HG02938 (cell line): ENCODE measurements around the gene GRIA1.
"Not testable (repeated sequence)": the region's sequence is repeated elsewhere in the genome, so short reads cannot be mapped to it uniquely, and the experiment has no call there.

Experiments
- ATAC-seq: cut with Tn5 transposase; IDR thresholded peaks from one replicate; pipeline ENCODE4 v1.9.1; 2021; ENCODE audit warnings: mild to moderate bottlenecking, moderate library complexity; ENCODE audit not compliant: unreplicated experiment

GRIA1 gene

DNA sequence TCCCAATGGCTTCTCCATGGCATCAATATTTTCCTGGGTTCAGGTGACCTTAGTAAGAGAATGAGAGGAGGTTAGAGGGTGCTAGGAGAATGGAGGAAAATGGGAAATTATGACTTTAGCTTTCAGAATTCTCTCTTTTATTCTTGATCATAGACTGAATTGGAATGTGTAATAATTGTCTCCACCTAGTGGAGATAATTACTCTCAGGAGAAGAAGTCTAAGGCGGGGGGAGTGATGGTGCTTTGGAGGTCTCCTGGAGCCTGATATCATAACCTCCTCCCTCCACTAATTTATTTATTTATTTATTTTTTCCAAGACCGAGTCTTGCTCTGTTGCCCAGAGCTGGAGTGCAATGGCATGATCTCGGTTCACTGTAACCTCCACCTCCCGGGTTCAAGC is 221.3 kb downstream of the GRIA1 start:
- no peak for ATAC-seq

DNA sequence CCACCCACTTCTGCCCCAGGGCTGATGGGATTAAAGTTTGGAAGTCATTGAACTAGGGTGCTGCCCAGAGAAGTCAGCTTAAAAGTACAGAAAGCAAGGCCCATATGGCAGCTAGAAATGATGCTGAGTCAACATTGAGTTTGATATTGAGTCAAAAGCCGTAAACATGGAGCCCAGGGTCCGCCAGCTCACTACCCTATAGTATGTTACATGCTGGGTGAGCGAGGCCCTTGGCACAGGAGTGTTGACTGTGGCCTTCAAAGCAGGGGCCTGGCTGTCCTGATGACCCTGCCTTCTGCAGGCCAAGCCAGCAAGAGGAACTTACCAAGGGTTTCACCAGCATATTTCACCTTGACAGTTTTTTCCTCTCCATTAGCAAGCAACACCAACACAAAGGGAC is 222.5 kb downstream of the GRIA1 start:
- ATAC-seq, result no peak

DNA sequence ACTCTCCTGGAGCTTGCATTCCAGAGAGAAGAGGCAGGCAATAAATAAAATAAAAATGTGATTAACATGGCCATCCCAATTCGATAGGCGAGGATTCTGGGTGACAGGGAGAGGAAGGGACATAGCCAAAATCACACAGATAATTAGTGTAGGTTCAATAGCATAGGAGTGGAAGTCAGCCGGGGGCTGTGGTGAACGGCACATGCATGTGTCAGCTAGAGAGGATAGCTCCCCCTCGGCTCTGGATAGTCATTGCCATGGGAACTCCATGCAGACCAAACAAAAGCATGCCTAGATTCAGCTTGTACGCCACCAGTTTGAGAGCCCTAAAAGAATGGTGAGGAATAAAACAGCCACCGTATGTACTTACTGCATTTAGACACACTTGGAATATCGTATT is 223.5 kb downstream of the GRIA1 start:
- ATAC-seq, result no peak

DNA sequence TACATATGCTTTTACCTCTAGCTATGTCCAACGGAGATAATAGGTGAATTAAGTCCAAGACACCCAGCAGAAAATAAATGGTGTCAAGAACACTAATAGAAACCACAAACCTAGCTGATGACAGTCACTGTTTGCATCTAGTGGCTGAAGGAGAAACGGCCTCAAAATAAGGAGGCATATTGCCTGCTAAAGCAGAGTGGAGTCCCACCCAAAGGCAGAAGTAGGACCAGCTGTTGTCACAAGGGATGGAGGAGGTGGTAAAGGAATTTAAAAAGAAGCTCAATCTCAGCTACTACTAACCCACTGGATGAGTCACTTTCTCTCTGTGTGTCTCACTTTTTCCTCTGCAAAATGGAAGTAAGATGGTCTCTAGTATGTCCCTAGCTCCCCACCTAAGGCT is 224.3 kb downstream of the GRIA1 start:
- ATAC-seq, result no peak

DNA sequence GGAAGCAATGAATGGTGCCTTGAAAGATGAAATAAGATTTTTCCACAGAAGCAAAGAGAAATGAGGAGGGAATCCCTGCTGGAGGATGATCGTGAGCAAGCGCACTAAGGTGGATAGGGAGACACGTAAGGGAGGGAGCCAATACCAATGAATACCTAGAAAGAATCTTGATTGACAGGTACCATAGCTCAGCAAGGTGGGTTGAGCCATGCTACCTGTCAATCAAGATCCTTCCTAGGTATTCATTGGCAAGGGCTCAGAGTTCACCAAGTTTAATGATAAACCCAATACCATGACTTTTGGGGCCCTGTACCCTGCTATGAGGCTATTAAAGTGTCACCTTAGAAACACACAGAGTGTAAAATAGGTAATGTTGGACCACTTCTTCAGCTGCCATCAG is 226.8 kb downstream of the GRIA1 start:
- no peak for ATAC-seq

DNA sequence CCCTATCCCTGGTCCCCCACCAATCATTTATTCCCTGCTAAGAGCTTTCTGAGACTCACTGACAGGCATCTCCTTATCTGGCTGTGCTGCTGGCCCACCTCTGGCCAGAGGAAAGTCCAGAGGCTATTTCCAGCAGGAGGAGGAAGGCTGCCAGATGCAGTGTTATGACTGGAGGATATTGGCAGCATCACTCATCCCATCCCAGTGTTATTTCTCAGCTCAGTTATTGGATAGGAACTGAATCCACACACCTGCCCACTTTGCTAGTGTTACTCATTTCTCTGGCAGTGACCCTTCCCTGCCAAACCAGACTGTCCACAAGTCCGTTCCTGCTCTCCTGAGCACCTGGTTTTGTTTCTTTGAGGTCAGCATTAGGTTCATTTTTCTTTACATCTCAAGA is 228.2 kb downstream of the GRIA1 start:
- ATAC-seq, result no peak

DNA sequence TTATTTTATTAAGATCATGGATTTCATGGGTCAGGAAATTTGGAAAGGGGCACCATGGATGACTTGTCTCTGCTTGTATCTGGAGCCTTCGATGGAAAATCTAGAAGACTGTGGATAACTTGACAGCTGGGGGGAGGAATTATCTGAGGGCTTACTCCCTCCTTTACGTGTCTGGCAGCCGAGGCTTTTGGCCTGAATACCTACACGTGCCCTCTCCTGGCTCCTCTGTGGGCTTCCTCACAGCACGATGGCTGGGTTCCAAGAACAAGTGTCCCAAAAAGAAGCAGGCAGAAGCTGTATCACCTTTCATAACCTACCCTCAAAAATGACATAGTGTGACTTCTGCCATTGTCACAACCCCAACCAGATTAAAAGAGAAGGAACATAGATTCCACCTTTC is 228.9 kb downstream of the GRIA1 start:
- no peak for ATAC-seq

DNA sequence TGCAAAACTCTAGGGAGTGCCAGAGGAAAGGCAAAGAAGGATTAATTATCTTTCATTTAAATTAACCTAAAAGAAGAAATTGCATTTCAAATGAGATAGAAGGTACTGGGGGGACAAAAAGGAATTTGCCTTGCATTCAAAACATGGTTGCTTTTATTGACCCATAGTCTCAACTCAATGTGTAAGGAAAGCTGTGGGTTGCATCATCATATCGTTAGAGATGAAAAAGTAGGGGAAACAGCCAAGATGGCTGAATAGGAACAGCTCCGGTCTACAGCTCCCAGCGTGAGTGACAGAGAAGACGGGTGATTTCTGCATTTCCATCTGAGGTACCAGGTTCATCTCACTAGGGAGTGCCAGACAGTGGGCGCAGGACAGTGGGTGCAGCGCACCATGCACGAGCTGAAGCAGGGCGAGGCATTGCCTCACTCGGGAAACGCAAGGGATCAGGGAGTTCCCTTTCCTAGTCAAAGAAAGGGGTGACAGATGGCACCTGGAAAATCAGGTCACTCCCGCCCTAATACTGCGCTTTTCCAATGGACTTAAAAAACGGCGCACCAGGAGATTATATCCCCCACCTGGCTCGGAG is 232.6 kb downstream of the GRIA1 start:
- ATAC-seq, result not testable (repeated sequence)

DNA sequence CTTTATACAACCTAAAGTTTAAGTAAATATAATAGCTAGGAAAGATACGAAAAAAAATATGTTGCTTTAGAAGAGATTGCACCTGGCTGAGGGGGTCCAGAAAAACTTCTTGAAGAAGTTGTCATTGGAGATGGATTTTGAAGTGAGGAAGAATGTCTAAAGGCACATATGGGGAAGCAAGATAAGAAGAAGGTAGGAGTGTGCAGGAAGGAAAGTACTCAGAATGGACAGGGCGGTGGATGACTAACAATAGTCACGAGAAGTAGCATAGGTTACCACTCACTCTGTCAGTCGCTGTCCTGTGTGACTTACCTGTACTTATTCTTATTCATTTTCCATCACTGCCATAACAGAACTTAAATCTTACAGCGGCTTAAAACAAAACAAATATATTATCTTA is 251.6 kb downstream of the GRIA1 start:
- no peak for ATAC-seq

DNA sequence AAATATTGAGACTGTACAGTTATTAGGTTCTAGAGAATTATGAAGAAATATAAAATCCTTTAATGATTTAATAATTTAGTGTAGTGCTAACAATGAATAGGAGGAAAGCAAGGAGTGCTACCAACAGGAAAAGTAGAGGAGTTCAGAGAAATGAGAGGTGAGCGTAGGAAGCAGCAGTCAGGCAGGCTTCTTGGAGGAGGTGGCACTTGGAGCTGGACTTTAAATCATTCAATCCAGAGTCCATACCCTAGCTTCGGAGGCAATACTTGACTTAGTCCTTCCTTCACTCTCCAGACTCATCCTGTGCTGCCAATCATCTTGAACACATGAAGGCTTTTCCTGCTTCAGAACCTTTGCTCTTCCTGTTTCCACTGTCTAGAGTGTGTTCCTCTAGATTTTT is 254.3 kb downstream of the GRIA1 start:
- ATAC-seq, result no peak

DNA sequence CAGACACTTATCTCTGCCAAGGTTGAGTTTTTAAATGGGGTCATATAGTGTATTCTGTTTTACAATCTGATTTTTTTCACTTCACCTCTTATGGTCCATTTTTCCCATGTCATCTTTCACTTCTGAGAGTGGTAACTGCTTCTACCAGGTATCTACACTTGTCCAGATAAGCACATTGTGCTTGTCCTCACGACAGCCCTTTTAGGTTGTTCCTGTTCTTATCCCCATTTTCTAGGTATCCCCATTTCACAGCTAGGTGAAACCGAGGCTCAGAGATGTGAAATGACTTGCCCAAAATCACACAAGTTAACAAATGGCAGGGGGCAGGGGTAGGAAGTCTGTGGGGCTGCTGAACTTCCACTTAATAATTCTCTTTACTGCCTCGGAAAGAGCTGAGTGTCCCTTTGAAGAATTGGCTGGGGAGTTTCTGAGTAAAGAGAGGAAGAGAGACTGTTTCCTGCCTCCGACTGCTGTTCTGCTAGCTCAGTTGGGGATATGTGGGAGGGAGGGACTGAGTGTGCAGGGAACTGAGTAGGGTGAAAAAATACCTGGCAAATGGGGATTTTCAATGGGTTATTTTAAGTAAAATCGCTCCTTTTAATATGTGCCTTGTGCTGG is 255.4 kb downstream of the GRIA1 start:
- no peak for ATAC-seq

DNA sequence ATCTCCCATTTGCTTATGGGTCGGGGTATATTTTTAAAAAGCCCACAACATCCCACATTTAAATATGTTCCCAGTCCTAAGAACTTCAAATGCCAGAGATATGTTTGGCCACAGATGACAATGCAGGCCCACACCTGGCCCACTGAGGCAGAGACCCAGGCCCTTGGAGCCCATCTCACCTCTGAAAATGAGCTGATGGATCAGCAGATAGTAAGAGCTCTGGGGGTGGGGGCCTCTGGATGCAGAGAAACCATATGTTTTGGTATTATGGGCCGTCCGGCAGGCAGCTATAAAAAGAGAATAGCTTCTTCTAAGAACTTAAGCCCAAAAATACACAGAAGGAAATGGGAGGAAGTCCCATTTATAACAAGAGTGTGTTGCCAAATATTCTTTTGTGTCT is 256.0 kb downstream of the GRIA1 start:
- ATAC-seq, result no peak

DNA sequence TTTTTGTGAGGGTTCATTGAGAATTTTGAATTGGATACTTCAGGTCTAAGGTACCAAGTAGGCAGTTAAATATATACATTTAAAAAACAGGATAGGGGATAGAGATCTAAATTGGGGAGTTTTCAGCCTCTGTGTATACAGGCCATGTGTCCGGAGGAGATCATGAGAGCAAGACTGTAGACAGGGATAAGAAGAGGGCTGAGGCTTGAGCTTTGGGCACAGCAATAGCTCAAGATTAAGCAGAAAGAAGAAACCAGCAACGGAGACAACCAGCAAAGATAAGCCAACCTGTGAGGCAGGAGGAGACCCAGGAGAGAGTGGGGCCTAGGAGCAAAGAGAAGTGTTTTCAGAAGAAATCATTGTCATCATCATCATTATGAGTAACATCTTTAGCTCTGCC is 258.4 kb downstream of the GRIA1 start:
- no peak for ATAC-seq

DNA sequence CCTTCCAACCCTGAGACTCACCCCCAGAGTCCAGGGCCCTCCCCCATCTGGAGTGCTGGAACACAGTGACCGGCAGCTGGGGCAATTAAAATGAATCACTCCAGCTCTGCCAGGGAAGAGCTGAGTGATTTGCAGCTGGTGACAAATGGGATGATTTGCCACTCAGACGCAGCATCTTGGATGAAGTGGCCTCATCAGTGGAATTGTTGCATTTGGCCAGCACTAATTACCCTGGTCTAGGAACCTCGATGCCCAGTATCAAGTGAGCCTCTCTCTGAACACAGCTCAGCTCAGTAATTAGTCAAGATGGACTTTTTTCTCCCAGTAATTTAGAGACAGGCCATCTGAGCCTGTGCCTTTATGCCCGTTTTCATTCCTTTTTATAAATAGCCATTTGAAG is 259.5 kb downstream of the GRIA1 start:
- ATAC-seq, result no peak

DNA sequence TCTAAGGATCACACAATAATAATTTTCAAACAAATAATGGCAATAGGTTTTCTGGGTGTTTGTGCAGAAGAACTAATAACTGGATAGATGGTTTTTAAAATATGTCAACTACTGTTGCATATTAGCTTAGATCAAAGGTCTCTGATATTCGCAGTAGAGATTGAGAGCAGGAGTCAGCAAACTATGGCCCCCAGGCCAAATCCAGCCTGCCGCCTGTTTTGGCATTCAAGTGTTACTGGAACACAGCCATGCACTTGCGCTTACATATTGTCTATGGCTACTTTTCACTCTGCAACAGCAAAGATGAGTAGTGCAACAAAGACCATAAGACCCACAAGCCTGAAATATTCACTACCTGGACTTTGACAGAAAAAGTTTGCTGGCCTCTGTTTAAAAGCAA is 260.8 kb downstream of the GRIA1 start:
- no peak for ATAC-seq

DNA sequence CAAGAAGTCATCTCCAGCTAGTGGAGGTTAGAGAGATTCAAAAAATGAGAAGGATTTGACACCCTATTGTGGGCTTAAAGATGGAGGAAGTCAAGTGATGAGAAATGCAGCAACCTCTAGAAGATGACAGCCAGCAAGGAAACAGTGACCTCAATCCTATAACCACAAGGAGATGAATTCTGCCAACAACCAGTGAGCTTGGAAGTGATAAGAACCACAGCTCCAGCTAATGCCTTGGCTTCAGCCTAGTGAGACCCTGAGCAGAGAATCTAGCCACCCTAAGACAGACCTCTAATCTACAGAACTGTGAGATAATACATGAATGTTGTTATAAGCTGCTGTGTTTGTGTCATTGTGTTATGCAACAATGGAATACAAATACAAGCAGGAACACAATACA is 262.4 kb downstream of the GRIA1 start:
- ATAC-seq, result no peak

DNA sequence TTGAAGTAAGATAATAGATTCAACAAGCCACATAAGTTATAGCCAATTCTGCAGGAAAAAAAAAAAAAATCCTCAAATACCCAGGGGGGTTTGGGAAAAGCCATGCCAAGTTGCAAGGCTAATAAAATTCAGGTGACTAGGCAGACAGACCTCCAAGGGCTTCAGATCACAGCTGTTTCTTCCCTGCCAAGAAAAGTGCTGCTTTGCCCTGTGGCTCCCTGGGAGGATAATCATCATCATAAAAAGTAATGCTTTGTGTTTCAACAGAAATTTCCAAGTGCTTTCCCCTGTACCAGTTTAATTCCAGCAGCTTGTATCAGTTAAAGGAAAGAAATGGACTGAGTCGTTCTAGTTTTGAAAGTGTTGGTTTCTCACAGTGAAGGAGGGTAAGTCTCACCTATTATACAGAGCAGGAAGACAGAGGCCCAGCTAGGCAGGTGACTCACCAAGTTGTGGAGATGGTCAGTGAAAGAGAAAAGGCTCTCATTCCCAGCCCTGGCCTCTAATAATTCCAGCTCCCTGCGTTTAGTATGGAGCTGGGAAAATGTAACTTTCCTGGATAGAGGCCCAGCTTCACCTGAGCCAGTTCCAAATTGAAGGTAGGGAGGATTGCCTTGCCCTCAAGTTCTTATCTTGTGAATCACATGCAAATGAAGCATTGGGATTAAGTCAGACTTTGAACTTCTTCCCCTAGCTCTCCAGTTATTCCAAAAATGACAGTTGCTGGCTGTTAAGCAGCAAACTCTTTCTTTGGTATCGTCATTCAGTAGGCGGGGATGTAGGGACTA is 263.4 kb downstream of the GRIA1 start:
- ATAC-seq, result no peak

DNA sequence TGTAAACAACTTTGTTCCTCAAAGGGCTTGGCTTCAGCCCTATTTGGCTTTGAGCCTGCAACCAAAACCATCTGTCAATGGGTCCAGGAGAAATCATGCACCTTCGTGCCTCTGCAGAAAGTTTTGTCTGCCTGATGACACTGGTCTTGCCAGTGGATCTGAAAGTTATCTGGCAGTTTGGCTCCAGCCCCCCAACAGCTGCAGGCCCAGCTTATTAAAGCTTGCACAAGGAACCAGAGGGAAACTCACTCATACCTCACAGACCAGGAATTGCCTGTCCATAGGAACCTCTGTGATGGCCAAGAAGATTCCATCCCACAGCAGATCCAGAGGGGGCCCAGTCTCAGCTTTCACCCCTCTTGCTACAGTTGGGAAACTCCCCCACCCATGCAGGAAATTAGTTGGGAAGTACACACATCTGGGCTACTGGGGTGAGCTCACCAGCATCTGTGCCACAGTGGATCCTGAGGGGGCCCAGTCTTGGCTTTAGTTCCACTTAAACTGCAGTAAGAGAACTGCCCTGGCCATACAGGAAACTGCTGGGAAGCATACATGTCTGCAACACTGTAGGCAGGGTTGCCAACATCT is 265.5 kb downstream of the GRIA1 start:
- no peak for ATAC-seq

DNA sequence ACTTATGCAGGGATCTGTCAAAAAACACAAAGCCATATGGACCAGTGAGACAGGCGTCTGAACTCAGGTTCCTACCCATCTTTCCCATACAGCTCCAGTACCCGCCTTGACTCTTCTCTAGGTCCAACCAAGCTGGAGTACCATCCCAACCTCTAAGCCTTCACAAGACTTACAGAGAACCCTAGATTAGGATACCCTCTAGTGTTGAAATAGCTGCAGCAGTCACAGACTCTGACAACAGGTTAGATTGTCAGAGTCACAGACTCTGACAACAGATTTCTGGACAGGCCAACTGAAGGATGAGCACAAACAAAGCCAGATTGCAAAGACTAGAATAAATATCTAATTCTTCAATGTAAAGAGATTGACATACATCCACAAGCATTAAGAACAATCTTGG is 266.1 kb downstream of the GRIA1 start:
- ATAC-seq, result no peak

DNA sequence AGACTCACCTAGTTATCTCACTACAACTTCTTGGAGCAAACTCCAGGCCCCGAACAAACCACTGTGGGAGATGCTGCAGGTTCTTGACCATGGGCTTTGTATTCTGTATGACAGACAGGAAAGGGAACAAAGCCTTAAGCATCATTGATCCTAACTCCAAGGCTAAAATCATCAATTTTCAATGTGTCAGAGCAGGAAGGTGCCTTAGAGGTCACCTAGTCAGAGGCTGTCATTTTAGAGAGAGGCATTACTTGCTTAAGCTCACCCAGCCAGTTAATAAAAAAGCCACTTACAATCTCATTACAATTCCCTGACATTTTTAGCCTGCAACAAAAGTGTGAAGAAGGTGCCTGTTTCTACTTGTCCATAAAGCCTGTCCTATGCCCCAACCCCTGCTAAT is 275.5 kb downstream of the GRIA1 start:
- ATAC-seq, result no peak

DNA sequence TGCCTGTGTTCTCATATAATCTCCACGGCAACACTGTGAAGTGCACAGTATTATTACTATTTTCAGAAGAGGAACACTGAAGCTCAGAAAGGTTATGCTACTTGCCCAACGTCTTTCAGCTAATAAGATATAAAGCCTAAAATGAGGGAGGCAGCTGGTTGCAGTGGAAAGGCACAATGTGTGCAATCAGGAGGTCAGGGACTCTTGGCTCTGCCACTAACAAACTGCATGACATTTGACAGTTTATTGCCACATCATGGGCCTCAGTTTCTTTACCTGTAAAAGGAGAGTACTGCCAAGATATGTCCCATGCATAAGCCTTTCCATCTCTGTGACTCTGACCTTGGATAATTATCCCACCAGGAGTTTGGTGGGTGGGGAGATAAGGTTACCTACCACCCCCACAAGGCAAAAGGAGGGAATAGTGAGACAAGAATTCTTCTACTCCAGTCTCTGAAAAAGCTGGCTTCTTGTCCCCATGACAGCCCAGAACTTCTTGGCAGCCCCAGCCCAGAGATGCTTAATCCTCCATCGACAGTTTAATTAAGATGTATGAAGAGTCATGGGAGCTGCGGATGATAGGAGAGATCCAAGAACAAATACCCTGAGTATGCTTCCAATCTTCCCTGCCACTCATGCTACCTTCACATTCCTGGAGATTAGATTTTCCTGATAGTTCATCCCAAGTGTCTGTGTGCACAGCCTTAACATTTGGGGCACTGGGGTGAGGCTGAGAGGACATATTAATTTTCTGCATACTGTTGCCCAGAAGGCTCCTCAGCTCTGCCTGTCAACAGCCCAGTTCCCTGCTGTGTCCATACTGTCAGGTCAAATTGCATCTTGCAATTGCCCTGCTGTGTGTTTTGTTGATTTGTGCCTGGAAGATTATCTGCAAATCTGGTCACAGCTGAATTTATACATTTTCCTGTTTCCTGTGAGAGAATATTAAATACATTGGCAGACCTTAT is 277.0 kb downstream of the GRIA1 start:
- ATAC-seq, result no peak
